ENCODE results near the gene PTK7. TPM values are rescaled to one million over a fixed set of nuclear protein-coding genes. Genes with fewer than 3 reads are reported as not detected.
"Not testable (repeated sequence)": the region's sequence is repeated elsewhere in the genome, so short reads cannot be mapped to it uniquely, and the experiment has no call there.

The PTK7 gene
- total RNA-seq, 1 experiment from 2014 or later, result 66.0 TPM

DNA sequence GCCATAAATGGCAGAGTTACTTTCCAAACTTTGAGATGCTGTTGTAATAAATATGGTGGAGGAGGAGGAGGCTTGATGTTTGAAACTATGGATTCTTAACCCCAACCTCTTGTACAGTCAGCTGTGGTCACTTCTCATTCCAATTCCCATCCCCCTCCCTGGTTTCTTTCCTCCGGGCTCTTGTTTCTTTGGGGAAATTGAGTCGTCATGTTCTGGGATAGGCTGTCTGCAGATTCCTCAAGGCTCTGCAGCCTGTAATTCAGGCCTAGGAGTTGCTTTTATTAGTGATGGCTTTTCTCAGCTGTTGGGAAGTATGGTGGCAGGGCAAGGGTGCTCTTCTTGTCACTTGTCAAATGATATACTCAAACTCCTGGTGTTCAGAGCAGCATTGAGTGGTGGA lies 2.6 kb downstream of the PTK7 start:
- H3K27me3 Mint-ChIP-seq (ENCODE audit: unreplicated experiment), result no peaks in the 10 kb centered on the region
- intact Hi-C loops (cut with micrococcal nuclease; ENCODE audit: unreplicated experiment), result no loop called here
- H3K9me3 Mint-ChIP-seq (ENCODE audit: low read depth, unreplicated experiment), result no peaks in the 10 kb centered on the region
- H3K4me1 Mint-ChIP-seq (ENCODE audit: low read depth, unreplicated experiment), result peaks cover 14% of the 10 kb centered on the region
- no peak overlapping the region for H3K27ac Mint-ChIP-seq (ENCODE audit: unreplicated experiment)
- no TSS peak for BruUV-seq (replicated peaks)
- peaks cover 17% of the 10 kb centered on the region for H3K36me3 Mint-ChIP-seq (ENCODE audit: insufficient read depth, unreplicated experiment)
- no peak overlapping the region for H3K4me3 Mint-ChIP-seq (ENCODE audit: low read depth, unreplicated experiment)
- TF ChIP-seq, protein P1, sequence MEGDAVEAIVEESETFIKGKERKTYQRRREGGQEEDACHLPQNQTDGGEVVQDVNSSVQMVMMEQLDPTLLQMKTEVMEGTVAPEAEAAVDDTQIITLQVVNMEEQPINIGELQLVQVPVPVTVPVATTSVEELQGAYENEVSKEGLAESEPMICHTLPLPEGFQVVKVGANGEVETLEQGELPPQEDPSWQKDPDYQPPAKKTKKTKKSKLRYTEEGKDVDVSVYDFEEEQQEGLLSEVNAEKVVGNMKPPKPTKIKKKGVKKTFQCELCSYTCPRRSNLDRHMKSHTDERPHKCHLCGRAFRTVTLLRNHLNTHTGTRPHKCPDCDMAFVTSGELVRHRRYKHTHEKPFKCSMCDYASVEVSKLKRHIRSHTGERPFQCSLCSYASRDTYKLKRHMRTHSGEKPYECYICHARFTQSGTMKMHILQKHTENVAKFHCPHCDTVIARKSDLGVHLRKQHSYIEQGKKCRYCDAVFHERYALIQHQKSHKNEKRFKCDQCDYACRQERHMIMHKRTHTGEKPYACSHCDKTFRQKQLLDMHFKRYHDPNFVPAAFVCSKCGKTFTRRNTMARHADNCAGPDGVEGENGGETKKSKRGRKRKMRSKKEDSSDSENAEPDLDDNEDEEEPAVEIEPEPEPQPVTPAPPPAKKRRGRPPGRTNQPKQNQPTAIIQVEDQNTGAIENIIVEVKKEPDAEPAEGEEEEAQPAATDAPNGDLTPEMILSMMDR (IDR thresholded peaks at IDR 0.05; ENCODE audit: unreplicated experiment), result no peak
- CTCF ChIA-PET, result interaction anchor here (0.7 kb wide), 2 partner anchors 24 to 30 kb away, joined by 3 to 5 read pairs; no protein-coding TSS in a partner anchor
- DNase-seq, result no peak

DNA sequence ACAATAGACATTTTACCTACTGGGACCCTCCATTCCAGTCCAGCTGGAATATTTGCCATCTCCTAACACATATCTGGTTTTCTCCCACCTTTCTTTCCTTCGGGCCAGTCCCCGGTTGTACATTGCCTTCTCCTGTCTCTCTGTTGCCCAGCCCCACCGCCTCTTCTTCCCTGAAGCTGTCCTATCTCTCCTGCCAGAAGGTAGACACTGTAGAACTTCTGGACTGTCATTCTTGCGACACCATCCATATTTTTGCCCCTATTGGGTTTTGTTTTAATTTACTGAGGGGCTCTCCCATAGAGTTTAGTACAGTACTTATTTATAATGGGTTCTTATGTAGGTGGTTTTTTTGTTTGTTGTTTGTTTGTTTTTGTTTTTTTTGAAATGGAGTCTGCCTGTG lies 4.9 kb downstream of the PTK7 start:
- Mint-ChIP-seq H3K4me1 (ENCODE audit: low read depth, unreplicated experiment) (peaks cover 14% of the 10 kb centered on the region), H3K27ac (ENCODE audit: unreplicated experiment) (no peak overlapping the region), H3K27me3 (ENCODE audit: unreplicated experiment) (no peaks in the 10 kb centered on the region), H3K9me3 (ENCODE audit: low read depth, unreplicated experiment) (no peaks in the 10 kb centered on the region), H3K4me3 (ENCODE audit: low read depth, unreplicated experiment) (no peak overlapping the region), H3K36me3 (ENCODE audit: insufficient read depth, unreplicated experiment) (peaks cover 17% of the 10 kb centered on the region)
- CTCF ChIA-PET, result no interaction called here
- intact Hi-C loops (cut with micrococcal nuclease; ENCODE audit: unreplicated experiment), result no loop called here
- TF ChIP-seq, protein P1 (IDR thresholded peaks at IDR 0.05; ENCODE audit: unreplicated experiment), result no peak
- no TSS peak for BruUV-seq (replicated peaks)
- no peak for DNase-seq

DNA sequence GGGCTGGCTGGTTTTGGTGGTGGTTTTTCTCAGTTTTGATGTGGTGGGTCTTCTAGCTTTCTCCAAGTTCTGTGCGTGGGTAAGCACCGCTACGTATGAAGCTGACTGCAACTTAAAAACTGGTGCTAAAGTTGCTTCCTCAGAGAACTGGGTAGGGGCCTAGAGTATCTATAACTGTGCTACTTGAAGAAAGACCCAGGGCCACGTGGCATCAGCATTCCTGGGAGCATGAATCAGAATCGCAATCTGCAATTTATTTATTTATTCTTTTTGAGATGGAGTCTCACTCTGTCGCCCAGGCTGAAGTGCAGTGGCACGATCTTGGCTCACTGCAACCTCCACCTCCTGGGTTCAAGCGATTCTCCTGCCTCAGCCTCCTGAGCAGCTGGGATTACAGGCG lies 5.8 kb downstream of the PTK7 start:
- BruUV-seq (replicated peaks); H3K9me3 Mint-ChIP-seq (ENCODE audit: low read depth, unreplicated experiment); H3K36me3 Mint-ChIP-seq (ENCODE audit: insufficient read depth, unreplicated experiment); CTCF ChIA-PET; H3K27ac Mint-ChIP-seq (ENCODE audit: unreplicated experiment); H3K4me3 Mint-ChIP-seq (ENCODE audit: low read depth, unreplicated experiment); H3K27me3 Mint-ChIP-seq (ENCODE audit: unreplicated experiment); intact Hi-C loops (cut with micrococcal nuclease; ENCODE audit: unreplicated experiment); DNase-seq: not testable (repeated sequence)
- H3K4me1 Mint-ChIP-seq (ENCODE audit: low read depth, unreplicated experiment), result peaks cover 14% of the 10 kb centered on the region

DNA sequence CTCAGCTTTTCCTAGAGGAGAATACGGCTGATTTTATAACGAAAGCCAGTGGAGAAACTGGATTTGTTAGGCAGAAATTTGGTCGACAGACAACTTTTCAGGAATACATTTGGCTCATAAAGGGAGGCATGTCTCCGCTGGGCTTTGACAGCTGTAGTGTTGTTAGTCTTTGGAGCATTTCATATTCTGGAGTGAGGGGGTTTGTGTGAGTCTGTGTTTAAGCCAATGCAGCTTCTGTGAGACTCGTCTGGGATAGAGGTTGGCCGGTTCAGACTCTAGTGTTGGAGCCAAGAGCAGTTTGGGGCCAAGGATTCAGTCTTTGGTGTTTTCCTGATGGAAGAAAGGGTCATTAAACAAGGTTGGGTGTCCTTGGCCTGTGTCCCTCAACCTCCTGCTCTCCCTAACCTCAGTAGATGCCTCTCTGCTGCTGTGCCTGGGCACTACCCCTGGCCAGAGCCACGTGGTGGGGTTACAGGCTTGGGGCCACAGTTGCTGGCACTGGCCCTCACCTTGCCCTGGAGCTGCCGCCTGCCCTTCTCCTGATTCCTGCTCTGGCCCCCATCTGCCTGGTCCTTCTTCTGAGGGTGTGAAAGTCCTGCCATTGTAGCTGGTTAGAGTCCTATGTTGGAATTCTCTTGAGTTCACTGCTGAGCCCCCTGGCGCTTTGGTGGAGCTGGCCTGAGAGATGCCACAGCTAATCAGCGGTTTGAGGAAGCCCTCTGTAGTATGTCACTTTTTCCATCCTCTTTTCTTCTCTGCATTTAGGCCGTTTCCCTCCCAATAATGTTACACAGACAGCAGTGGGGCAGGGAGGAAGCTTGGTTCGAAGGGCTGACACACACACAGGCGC lies 6.9 kb downstream of the PTK7 start:
- CTCF ChIA-PET, result interaction anchor here (0.5 to 1.4 kb wide), 2 partner anchors 10 to 631 kb away, joined by 3 read pairs; no protein-coding TSS in a partner anchor
- no peak overlapping the region for H3K27ac Mint-ChIP-seq (ENCODE audit: unreplicated experiment)
- H3K4me1 Mint-ChIP-seq (ENCODE audit: low read depth, unreplicated experiment), result peaks cover 4% of the 10 kb centered on the region

More for the DNA sequence above, 6.9 kb downstream of the PTK7 start:
- TF ChIP-seq, protein P1 (IDR thresholded peaks at IDR 0.05; ENCODE audit: unreplicated experiment), result no peak
- no peaks in the 10 kb centered on the region for H3K9me3 Mint-ChIP-seq (ENCODE audit: low read depth, unreplicated experiment)
- no TSS peak for BruUV-seq (replicated peaks)
- H3K4me3 Mint-ChIP-seq (ENCODE audit: low read depth, unreplicated experiment), result no peak overlapping the region
- intact Hi-C loops (cut with micrococcal nuclease; ENCODE audit: unreplicated experiment), result no loop called here
- DNase-seq, result no peak
- peaks cover 5% of the 10 kb centered on the region for H3K36me3 Mint-ChIP-seq (ENCODE audit: insufficient read depth, unreplicated experiment)
- no peaks in the 10 kb centered on the region for H3K27me3 Mint-ChIP-seq (ENCODE audit: unreplicated experiment)

Data from Calu3 (cell line).